ENCODE results near the gene PIGC.

GRCh38 chr1:172442404-172442803 lies 1.5 kb downstream of the PIGC start:
- no peak for TF ChIP-seq CTCF (IDR thresholded peaks at IDR 0.05)
- no peak for TF ChIP-seq POLR2A (IDR thresholded peaks at IDR 0.05)
